ENCODE measurements around the gene FBN1. TPM values are rescaled to one million over a fixed set of nuclear protein-coding genes. Genes with fewer than 3 reads are reported as not detected.

FBN1 gene
- polyA plus RNA-seq, 2 of the 4 experiments (the other 2 are of a cell fraction), result 6.3 to 9.4 TPM

DNA sequence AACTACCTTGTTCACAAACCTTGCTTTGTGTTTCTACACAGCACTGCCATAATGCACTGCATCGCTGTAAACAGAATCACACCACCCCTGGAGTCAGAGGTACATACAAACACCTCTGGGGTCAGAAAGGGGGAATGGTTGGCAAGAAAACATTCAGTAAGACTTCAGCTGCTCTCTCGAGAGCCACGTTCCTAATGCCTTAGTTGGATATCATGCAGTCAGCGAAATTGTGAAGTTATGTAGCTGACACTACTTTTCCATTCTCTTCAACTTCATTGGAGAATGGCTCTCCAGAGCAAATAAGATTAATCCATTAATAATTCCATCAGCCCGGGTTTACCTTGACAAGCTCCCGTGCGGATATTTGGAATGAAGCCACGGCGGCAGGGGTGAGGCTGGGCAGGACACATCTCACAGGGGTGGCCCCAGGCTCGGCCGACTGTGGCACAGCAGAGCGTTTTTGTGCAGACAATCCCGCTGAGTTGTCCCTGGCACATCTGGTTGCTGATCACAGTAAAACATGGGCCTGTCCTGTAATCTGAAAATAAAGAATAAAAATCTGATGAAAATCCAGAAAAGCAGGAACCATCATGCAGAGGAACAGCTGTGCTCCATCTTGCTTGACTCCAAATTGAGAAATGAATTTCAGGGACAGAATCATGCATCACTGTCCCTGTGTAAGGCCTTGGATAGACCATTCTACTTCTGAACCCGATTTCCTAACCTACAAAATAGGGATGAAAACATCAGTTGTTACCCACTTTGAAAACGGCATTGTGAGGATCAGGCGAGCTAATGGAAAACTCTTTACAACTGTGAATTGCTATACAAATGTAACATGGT, 108.0 kb downstream of the FBN1 start:
- 0 out of 3 replicates have a peak, but pooled peaks cover 3% of the 10 kb centered on the region for H3K4me1 ChIP-seq
- peak; percentile 4 for TF ChIP-seq MAFK (IDR thresholded peaks at IDR 0.05; ENCODE audit: partially characterized antibody)
- TF ChIP-seq, protein P1, sequence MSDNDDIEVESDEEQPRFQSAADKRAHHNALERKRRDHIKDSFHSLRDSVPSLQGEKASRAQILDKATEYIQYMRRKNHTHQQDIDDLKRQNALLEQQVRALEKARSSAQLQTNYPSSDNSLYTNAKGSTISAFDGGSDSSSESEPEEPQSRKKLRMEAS (IDR thresholded peaks at IDR 0.05), result no peak
- ChIA-PET POLR2A (no interaction called here), CTCF (interaction anchor here (0.6 kb wide), 1 partner anchor 77 kb away, joined by 4 read pairs; no protein-coding TSS in a partner anchor)
- no peak for FAIRE-seq
- H3K9me3 ChIP-seq, result no peaks in the 10 kb centered on the region
- H3K27ac ChIP-seq, result no peak overlapping the region
- DNase-seq (ENCODE audit: low read depth in 1 of 2, low spot score in 1 of 2), result no peak
- no peak overlapping the region for H3K4me2 ChIP-seq
- whole genome bisulfite sequencing (ENCODE audit: missing lambda C conversion rate), result 81% methylated on average over 16 of the region's 16 CpGs
- no peak overlapping the region for H3K4me3 ChIP-seq
- ATAC-seq, result no peak

DNA sequence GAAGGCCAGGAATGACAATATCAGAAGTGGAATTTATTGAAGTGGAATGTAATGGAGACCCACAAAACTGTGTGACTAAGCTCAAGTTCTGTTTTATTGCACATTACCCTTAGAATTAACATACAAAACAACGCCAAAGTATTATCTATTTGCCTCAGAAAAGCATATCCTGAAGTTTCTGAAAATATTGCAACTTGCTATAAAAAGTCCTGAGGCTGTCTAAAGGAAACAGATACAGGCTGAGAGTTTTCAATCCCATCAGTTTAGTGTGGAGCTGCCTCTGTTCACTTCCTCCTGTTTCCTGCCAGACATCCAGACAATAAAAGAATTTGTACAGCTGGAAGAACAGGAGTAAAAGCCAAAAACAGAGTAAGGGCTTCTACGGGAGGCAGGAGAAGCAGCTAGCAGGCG, 108.8 kb downstream of the FBN1 start:
- CTCF ChIA-PET, result interaction anchor here (0.6 kb wide), 2 partner anchors 26 to 76 kb away, joined by 3 to 4 read pairs; no protein-coding TSS in a partner anchor
- WGBS (ENCODE audit: missing lambda C conversion rate), result 43% methylated on average over 3 of the region's 3 CpGs
- no peaks in the 10 kb centered on the region for H3K9me3 ChIP-seq
- no peak overlapping the region for H3K27ac ChIP-seq
- POLR2A ChIA-PET, result no interaction called here
- ATAC-seq (no peak), FAIRE-seq (no peak), DNase-seq (ENCODE audit: low read depth in 1 of 2, low spot score in 1 of 2) (no peak)
- H3K4me2 ChIP-seq, result no peak overlapping the region
- TF ChIP-seq RCOR1 (IDR thresholded peaks at IDR 0.05; ENCODE audit: low read depth, low read length) (no peak), EHF (CRISPR knock-in tag; IDR thresholded peaks at IDR 0.05) (no peak), FOSL2 (IDR thresholded peaks at IDR 0.05) (no peak), FOSL2 (CRISPR knock-in tag; IDR thresholded peaks at IDR 0.05) (no peak), NR3C1 (IDR thresholded peaks at IDR 0.05) (no peak), SREBF2 (IDR thresholded peaks at IDR 0.05) (no peak), ZNF302 (CRISPR knock-in tag; IDR thresholded peaks at IDR 0.05) (no peak), KDM5A (IDR thresholded peaks at IDR 0.05) (no peak), RARB (CRISPR knock-in tag; IDR thresholded peaks at IDR 0.05) (no peak), JUNB (IDR thresholded peaks at IDR 0.05) (no peak), HOXB5 (CRISPR knock-in tag; IDR thresholded peaks at IDR 0.05) (no peak), KDM1A (IDR thresholded peaks at IDR 0.05; ENCODE audit: low read depth) (no peak), TFCP2L1 (CRISPR knock-in tag; IDR thresholded peaks at IDR 0.05) (no peak), GATA3 (IDR thresholded peaks at IDR 0.05; ENCODE audit: borderline replicate concordance) (no peak), EHMT2 (IDR thresholded peaks at IDR 0.05; ENCODE audit: low read depth) (no peak), FOXS1 (CRISPR knock-in tag; IDR thresholded peaks at IDR 0.05) (no peak), CBX2 (IDR thresholded peaks at IDR 0.05; ENCODE audit: borderline replicate concordance, low read depth) (no peak), TP53 (CRISPR knock-in tag; IDR thresholded peaks at IDR 0.05) (no peak)
- TF ChIP-seq, protein P2, sequence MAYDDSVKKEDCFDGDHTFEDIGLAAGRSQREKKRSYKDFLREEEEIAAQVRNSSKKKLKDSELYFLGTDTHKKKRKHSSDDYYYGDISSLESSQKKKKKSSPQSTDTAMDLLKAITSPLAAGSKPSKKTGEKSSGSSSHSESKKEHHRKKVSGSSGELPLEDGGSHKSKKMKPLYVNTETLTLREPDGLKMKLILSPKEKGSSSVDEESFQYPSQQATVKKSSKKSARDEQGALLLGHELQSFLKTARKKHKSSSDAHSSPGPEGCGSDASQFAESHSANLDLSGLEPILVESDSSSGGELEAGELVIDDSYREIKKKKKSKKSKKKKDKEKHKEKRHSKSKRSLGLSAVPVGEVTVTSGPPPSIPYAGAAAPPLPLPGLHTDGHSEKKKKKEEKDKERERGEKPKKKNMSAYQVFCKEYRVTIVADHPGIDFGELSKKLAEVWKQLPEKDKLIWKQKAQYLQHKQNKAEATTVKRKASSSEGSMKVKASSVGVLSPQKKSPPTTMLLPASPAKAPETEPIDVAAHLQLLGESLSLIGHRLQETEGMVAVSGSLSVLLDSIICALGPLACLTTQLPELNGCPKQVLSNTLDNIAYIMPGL (CRISPR knock-in tag; IDR thresholded peaks at IDR 0.05; ENCODE audit: borderline replicate concordance), result no peak
- TF ChIP-seq, protein P3, sequence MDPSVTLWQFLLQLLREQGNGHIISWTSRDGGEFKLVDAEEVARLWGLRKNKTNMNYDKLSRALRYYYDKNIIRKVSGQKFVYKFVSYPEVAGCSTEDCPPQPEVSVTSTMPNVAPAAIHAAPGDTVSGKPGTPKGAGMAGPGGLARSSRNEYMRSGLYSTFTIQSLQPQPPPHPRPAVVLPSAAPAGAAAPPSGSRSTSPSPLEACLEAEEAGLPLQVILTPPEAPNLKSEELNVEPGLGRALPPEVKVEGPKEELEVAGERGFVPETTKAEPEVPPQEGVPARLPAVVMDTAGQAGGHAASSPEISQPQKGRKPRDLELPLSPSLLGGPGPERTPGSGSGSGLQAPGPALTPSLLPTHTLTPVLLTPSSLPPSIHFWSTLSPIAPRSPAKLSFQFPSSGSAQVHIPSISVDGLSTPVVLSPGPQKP (IDR thresholded peaks at IDR 0.05; ENCODE audit: low read depth, low read length), result no peak
- 0 out of 3 replicates have a peak, but pooled peaks cover under 1% of the 10 kb centered on the region for H3K4me1 ChIP-seq
- H3K4me3 ChIP-seq, result no peak overlapping the region

DNA sequence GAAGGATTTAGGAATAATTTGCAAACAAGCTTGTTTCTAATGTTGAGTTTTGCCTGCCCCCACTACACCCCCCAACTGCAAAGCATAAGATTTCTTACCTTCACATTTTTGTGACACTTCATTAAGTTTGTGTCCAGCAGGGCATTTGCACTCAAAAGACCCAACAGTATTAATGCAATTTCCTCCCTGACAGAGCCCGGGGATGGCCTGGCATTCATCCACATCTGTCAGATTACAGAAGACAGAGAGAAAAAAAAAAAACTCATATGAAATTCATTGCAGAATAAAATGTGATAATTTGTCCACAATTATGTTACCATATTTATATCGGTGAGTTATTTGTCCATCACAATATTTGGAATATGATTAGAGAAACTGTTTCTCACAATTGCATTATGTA, 111.5 kb downstream of the FBN1 start:
- TF ChIP-seq, protein P4, sequence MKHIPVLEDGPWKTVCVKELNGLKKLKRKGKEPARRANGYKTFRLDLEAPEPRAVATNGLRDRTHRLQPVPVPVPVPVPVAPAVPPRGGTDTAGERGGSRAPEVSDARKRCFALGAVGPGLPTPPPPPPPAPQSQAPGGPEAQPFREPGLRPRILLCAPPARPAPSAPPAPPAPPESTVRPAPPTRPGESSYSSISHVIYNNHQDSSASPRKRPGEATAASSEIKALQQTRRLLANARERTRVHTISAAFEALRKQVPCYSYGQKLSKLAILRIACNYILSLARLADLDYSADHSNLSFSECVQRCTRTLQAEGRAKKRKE (CRISPR knock-in tag; IDR thresholded peaks at IDR 0.05; ENCODE audit: low read depth), result no peak
- no peak for TF ChIP-seq ESRRA (IDR thresholded peaks at IDR 0.05; ENCODE audit: borderline replicate concordance, low read length)
- 86% methylated on average over 2 of the region's 2 CpGs for WGBS (ENCODE audit: missing lambda C conversion rate)
- H3K4me2 ChIP-seq, result no peak overlapping the region
- DNase-seq (ENCODE audit: low read depth in 1 of 2, low spot score in 1 of 2), result no peak
- no peaks in the 10 kb centered on the region for H3K4me1 ChIP-seq
- no peak overlapping the region for H3K27ac ChIP-seq
- ChIA-PET POLR2A (no interaction called here), CTCF (interaction anchor here (1.6 kb wide), 1 partner anchor 16 kb away, joined by 3 read pairs; no protein-coding TSS in a partner anchor)
- FAIRE-seq, result no peak
- no peaks in the 10 kb centered on the region for H3K9me3 ChIP-seq
- no peak overlapping the region for H3K4me3 ChIP-seq
- no peak for ATAC-seq
